GM18520 (cell line): ENCODE results near the gene CPNE6.

Experiments
- ATAC-seq: cut with Tn5 transposase; IDR thresholded peaks from one replicate; pipeline ENCODE4 v1.9.1; 2021; ENCODE audit not compliant: unreplicated experiment

The CPNE6 gene

DNA sequence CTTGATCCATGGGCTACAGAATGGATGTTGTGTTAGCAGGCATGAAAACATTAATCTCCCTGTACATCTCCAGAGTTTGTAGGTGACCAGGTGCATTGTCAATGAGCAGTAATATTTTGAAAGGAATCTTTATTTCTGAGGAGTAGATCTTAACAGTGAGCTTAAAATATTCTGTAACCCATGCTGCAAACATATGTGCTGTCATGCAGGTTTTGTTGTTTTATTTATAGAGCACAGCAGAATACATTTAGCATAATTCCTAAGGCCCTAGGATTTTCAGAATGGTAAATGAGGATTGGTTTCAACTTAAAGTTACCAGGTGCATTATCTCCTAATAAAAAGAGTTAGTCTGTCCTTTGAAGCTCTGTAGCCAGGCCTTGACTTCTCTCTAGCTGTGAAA is 55.6 kb downstream of the CPNE6 start:
- no peak for ATAC-seq

DNA sequence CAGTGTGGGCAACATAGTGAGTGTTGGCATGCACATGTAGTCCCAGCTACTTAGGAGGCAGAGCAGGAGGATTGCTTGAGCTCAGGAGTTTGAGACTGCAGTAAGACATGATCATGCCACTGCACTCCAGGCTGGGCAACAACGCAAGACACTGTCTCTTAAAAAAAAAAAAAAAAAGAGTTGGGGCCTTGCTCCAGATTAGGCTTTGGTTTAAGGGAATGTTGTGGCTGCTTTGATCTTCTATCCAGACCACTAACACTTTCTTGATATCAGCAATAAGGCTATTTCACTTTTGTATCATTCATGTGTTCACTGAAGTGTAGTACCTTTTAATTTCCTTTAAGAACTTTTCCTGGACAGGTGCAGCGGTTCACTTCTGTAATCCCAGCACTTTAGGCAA is 56.3 kb downstream of the CPNE6 start:
- no peak for ATAC-seq
